Muscle of back (tissue), 11 donors: Measurements from ENCODE around the gene AQP5. TPM values are rescaled to one million over a fixed set of nuclear protein-coding genes. Genes with fewer than 3 reads are reported as not detected.

Experiments used
- DNase-seq, 3 donors: peaks; one replicate each; pipeline versions ENCODE4 v3.0.0 to v3.0.0-alpha.2; 2013
- polyA plus RNA-seq, 10 donors: library from polyadenylated mRNA; unstranded; fragments of 120-200 nt; gene quantifications; one replicate each; pipeline ENCODE4 v1.2.1, GENCODE V29; 2013; ENCODE audit not compliant: insufficient read length in 10 of 10

AQP5 gene
- polyA plus RNA-seq, 10 donors: 0.22 to 0.67 (median 0.54) TPM

- no peak for DNase-seq
Measured at GRCh38 chr12:50013361-50014147, 51.9 kb downstream of the AQP5 start.

GRCh38 chr12:50014342-50014741 is 52.7 kb downstream of the AQP5 start:
- no peak for DNase-seq

Other genes with a start within 250 kb of the AQP5 start
- gene TMBIM6, start 220.3 kb upstream of the AQP5 start, polyA plus RNA-seq: 100 to 1,000 TPM; 238 to 318 (median 275) TPM
- gene NCKAP5L, start 133.5 kb upstream of the AQP5 start, polyA plus RNA-seq: 10 to 100 TPM; 28.5 to 38.6 (median 32.4) TPM
- 1 to 10 TPM; 4.2 to 6.2 (median 4.9) TPM for gene BCDIN3D, start 118.8 kb upstream of the AQP5 start, polyA plus RNA-seq
- gene FAIM2, start 58.0 kb upstream of the AQP5 start, polyA plus RNA-seq: 10 to 100 TPM in 2 of 10 donors, 1 to 10 TPM in 8; 5.3 to 14.0 (median 7.7) TPM
- gene AQP2, start 11.1 kb upstream of the AQP5 start, polyA plus RNA-seq: under 1 TPM in 2 of 10 donors, not detected in 8; 0.05 to 0.11 TPM
- under 1 TPM in 9 of 10 donors, not detected in 1; 0.08 to 0.24 (median 0.16) TPM for gene AQP6, start 11.1 kb downstream of the AQP5 start, polyA plus RNA-seq
- gene RACGAP1, start 63.6 kb downstream of the AQP5 start, polyA plus RNA-seq: 10 to 100 TPM; 19.3 to 41.4 (median 28.6) TPM
- 10 to 100 TPM in 5 of 10 donors, 1 to 10 TPM in 5; 7.7 to 15.1 (median 10.0) TPM for gene ASIC1, start 95.7 kb downstream of the AQP5 start, polyA plus RNA-seq
- gene SMARCD1, start 123.5 kb downstream of the AQP5 start, polyA plus RNA-seq: 10 to 100 TPM; 39.8 to 72.4 (median 55.1) TPM
- 10 to 100 TPM; 17.8 to 66.4 (median 51.3) TPM for gene GPD1, start 142.1 kb downstream of the AQP5 start, polyA plus RNA-seq
- gene COX14, start 150.4 kb downstream of the AQP5 start, polyA plus RNA-seq: 10 to 100 TPM; 32.3 to 45.6 (median 40.0) TPM
- 10 to 100 TPM; 31.7 to 62.3 (median 43.8) TPM for gene CERS5, start 205.5 kb downstream of the AQP5 start, polyA plus RNA-seq